ENCODE measurements around the gene TOR3A. TPM values are rescaled to one million over a fixed set of nuclear protein-coding genes. Genes with fewer than 3 reads are reported as not detected.

TOR3A gene
- total RNA-seq, 1 experiment from 2014 or later = 27.0 TPM

DNA sequence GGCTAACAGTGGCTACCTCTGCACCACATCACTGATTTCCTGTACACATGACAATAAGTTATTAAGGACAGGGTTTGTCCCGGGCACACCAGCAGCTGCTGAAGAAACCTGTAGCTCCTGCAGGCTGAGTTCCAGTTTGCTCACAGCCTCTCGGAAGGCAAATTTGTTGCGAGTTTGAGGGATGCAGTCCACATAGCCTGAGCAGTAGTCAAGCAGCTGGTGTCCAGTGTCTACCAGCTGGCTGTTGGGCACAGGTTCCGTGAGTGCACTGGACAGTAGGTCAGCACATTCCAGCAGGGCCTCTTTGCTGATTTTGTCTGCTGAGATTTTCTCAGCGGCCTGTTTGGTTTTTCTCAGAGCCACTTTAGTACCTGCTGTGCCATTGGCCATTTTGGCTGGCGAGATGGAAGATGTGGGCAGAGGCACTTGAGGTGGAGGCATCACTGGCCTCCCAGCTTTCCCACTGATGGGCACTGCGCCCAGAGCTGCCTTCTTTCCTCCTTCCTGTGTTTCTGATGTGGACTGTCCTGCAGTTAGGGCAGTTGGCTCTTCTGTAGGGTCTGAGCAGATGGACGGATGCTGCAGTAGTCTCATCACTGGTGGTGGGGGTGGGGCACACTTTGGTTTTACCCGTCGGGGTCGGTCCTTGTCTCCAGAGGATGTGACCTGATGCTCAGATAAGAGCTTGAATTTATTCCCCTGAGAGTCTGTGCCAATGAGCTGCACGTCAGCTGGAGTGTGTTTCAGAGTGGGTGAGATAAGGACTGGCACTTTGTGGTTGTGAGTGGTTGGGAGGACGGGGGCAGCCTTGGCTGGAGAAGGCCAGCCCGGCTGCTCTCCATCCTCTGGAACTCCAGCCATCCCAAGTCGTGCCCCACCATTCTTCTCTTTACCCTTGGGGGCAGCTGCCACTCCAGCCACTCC is 26.1 kb downstream of the TOR3A start:
- no peak overlapping the region for H3K9ac ChIP-seq (ENCODE audit: low read length)
- H2AFZ ChIP-seq (ENCODE audit: low read depth, low read length, poor library complexity, severe bottlenecking) = no peak overlapping the region
- H3K9me2 ChIP-seq (ENCODE audit: insufficient read depth) = no peaks in the 10 kb centered on the region
- ChIA-PET POLR2A (no interaction called here), RAD21 (ENCODE audit: low non-redundant PET in 1 of 2, low total read pairs in 2 of 2, uncharacterized antibody in 2 of 2, unreplicated experiment in 2 of 2) (no interaction called here), CTCF (no interaction called here)
- H4K20me1 ChIP-seq (ENCODE audit: insufficient read depth) = no peaks in the 10 kb centered on the region
- no peak for DNase-seq (ENCODE audit: low read depth, low spot score)
- H3K4me1 ChIP-seq (ENCODE audit: control insufficient read depth in 1 of 2, insufficient read depth in 2 of 2, low read length in 2 of 2) = no peaks in the 10 kb centered on the region
- H3K27ac ChIP-seq (ENCODE audit: low read depth, low read length) = no peak overlapping the region
- TF ChIP-seq SIN3A (IDR thresholded peaks at IDR 0.05; ENCODE audit: low read depth) (no peak), SP1 (IDR thresholded peaks at IDR 0.05; ENCODE audit: low read depth) (no peak), SRF (IDR thresholded peaks at IDR 0.05; ENCODE audit: low read depth) (no peak), YY1 (IDR thresholded peaks at IDR 0.05; ENCODE audit: extremely low read depth, insufficient replicate concordance, low read depth, low read length) (no peak), EZH2phosphoT487 (IDR thresholded peaks at IDR 0.05; ENCODE audit: borderline replicate concordance) (no peak), ATF3 (IDR thresholded peaks at IDR 0.05) (no peak), ZBTB33 (IDR thresholded peaks at IDR 0.05; ENCODE audit: extremely low read depth, insufficient replicate concordance, low read length) (no peak)
- TF ChIP-seq, protein P1, sequence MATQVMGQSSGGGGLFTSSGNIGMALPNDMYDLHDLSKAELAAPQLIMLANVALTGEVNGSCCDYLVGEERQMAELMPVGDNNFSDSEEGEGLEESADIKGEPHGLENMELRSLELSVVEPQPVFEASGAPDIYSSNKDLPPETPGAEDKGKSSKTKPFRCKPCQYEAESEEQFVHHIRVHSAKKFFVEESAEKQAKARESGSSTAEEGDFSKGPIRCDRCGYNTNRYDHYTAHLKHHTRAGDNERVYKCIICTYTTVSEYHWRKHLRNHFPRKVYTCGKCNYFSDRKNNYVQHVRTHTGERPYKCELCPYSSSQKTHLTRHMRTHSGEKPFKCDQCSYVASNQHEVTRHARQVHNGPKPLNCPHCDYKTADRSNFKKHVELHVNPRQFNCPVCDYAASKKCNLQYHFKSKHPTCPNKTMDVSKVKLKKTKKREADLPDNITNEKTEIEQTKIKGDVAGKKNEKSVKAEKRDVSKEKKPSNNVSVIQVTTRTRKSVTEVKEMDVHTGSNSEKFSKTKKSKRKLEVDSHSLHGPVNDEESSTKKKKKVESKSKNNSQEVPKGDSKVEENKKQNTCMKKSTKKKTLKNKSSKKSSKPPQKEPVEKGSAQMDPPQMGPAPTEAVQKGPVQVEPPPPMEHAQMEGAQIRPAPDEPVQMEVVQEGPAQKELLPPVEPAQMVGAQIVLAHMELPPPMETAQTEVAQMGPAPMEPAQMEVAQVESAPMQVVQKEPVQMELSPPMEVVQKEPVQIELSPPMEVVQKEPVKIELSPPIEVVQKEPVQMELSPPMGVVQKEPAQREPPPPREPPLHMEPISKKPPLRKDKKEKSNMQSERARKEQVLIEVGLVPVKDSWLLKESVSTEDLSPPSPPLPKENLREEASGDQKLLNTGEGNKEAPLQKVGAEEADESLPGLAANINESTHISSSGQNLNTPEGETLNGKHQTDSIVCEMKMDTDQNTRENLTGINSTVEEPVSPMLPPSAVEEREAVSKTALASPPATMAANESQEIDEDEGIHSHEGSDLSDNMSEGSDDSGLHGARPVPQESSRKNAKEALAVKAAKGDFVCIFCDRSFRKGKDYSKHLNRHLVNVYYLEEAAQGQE (IDR thresholded peaks at IDR 0.05; ENCODE audit: low read depth) = no peak
- no peak for ATAC-seq
- H3K4me3 ChIP-seq (replicated peaks in 1 of 2; ENCODE audit: low read depth in 1 of 2, low read length in 2 of 2) = no peak overlapping the region
- intact Hi-C loops (cut with micrococcal nuclease) = loop anchor here (5.0 kb wide), 2 partner anchors 84 to 184 kb away; partner anchors contain the start of gene SOAT1
- no peaks in the 10 kb centered on the region for H3K27me3 ChIP-seq (ENCODE audit: insufficient read depth, low read length)
- BruUV-seq (replicated peaks) = no TSS peak
- peaks cover 5% of the 10 kb centered on the region; the same call in 1 of the 2 replicates for H3K79me2 ChIP-seq (ENCODE audit: insufficient read depth, low read length)
- peaks cover 3 to 12% of the 10 kb centered on the region in 2 experiments; a peak in 2 of 4 replicates for H3K36me3 ChIP-seq (ENCODE audit: control insufficient read depth in 1 of 2, insufficient read depth in 2 of 2, low read length in 2 of 2)
- H3K9me3 ChIP-seq (ENCODE audit: control insufficient read depth in 1 of 2, insufficient read depth in 1 of 2, low read depth in 1 of 2, low read length in 2 of 2) = no peaks in the 10 kb centered on the region
- no peak overlapping the region for H3K4me2 ChIP-seq (ENCODE audit: low read length)

Measured in HCT116 (cell line).